ENCODE data around the gene PMCH. TPM values are rescaled to one million over a fixed set of nuclear protein-coding genes. Genes with fewer than 3 reads are reported as not detected.
A peak's percentile ranks its signal among the peaks of the same experiment; 100 is the strongest.
"Not testable (repeated sequence)": the region's sequence is repeated elsewhere in the genome, so short reads cannot be mapped to it uniquely, and the experiment has no call there.

PMCH gene, protein sequence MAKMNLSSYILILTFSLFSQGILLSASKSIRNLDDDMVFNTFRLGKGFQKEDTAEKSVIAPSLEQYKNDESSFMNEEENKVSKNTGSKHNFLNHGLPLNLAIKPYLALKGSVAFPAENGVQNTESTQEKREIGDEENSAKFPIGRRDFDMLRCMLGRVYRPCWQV
- total RNA-seq = under 1 TPM in 1 of 2 donors, not detected in 1; 0.35 TPM

DNA sequence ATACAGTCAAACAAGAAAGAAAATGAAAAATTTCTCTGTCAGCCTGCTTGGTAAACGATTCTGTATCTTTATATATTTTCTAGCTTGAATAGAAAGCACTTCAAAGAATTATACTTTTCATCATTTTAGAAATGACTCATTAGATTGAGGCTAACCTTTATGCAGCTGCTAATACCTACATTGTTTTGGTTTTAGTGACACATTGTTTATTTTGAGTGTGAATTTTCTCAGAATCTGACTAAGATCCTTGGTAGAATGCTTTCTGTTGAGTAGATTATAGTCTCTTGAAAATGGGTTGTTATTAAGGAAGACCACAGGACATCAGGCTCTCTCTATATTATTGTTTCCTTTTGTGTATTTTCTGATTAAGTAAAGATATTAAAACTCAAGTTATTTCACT, at the start of gene PMCH:
PMCH (minus strand) TSS at position 45 of the 400 bp plus-strand sequence. CDS start 63 bp downstream, outside the sequence.
- no peak within 1 kb of the TSS for H3K27ac Mint-ChIP-seq
- H3K9me3 Mint-ChIP-seq = no peaks in the 10 kb centered on the region
- ATAC-seq (peak; percentile 54 to 97), DNase-seq (ENCODE audit: low spot score in 2 of 2) (no peak)
- peaks cover 0 to 5% of the 10 kb centered on the region in 2 donors for H3K36me3 Mint-ChIP-seq

DNA sequence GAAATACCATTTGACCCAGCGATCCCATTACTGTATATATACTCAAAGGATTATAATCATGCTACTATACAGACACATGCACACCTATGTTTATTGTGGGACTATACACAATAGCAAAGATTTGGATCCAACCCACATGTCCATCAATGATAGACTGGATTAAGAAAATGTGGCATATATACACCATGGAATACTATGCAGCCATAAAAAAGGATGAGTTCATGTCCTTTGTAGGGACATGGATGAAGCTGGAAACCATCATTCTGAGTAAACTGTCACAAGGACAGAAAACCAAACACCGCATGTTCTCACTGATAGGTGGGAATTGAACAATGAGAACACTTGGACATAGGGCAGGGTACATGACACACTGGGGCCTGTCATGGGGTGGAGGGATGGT, 43.2 kb upstream of the PMCH start:
- H3K27ac Mint-ChIP-seq; ATAC-seq; H3K36me3 Mint-ChIP-seq; DNase-seq (ENCODE audit: low spot score in 2 of 2): not testable (repeated sequence)
- H3K9me3 Mint-ChIP-seq = peaks cover 9 to 13% of the 10 kb centered on the region in 2 donors

DNA sequence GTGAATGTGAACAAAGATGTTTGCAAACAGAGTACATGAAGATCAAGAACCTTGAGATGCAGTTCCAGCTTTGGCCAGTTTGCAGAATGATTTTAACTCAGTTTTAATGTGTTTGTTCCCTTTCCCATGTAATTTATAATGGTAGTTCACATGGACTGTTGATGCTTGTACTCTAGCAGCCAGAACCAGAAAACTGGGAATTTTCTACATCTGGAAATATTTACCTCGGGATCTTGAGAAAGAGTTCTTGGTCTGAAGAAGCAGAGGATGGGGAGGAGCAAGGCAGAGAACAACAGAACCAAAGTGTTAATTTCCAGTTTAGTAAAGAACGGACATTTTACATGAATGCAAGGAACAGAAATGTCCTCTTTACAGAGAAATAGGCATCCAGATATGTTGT, 37.0 kb upstream of the PMCH start:
- Mint-ChIP-seq H3K27ac (no peak overlapping the region), H3K36me3 (peaks cover 4 to 6% of the 10 kb centered on the region in 2 donors), H3K9me3 (peaks cover 5 to 7% of the 10 kb centered on the region in 2 donors)
- DNase-seq (ENCODE audit: low spot score in 2 of 2) (no peak), ATAC-seq (no peak)

DNA sequence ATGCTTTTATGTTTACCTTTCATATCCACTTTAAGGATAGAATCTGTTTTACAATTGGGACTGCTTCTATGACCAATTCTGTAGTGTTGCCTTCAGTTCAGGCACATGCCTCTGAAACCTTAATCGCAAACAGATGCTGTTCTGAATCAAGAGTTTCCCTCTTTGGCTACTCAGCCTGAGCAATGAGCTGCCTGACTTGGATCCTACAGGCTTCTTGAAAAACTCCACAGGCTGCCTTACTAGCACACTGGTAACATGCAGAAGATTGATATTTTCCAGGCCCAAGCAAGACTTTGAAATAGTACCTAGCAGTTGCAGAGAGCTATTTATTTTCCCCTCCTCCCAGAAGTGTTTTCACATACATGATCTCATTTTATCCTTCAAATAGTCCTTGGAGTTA, 34.8 kb upstream of the PMCH start:
- ATAC-seq = no peak
- Mint-ChIP-seq H3K27ac (no peak overlapping the region), H3K9me3 (peaks cover under 1% of the 10 kb centered on the region in 2 donors), H3K36me3 (peaks cover 0 to 1% of the 10 kb centered on the region in 2 donors)
- DNase-seq (ENCODE audit: low spot score in 2 of 2) = no peak

DNA sequence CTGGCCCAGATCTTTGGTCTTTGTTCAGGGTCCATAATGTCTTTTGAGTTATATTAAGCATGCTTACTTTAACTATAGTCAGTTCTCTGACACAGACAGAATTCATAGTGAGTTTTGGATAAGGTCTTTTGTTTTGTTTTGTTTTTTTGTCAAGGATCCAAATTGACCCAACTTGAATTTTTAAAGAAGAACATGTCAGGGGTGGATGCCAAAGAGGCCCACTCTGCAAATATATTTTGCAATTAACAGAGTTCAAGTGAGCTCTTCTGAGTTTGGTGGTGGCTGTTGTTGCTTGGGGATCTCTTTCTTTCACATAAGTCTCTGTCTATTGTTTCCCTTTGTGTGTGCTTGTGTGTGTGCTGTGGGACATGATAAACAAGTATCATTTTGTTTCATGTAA, 34.4 kb upstream of the PMCH start:
- no peaks in the 10 kb centered on the region for H3K9me3 Mint-ChIP-seq
- DNase-seq (ENCODE audit: low spot score in 2 of 2) (no peak), ATAC-seq (no peak)
- H3K27ac Mint-ChIP-seq = no peak overlapping the region
- H3K36me3 Mint-ChIP-seq = no peaks in the 10 kb centered on the region

DNA sequence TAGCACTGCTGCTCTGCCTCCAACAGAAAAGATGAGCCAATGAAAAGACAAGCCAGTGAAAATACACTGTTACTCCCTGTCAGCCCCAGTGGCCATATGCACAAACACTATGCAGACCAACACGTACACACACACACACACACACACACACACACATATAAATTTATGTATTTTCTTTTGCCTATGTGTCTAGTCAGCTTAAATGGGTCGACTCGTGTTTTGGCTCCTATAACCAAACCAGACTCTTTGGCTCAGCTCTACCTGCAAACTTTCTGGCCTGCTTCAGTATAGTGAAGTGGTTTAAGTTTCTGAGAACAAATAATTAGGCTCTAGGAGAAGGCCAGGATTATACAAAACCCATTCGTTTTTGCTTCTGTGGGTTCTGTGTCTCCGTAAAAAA, 30.3 kb upstream of the PMCH start:
- no peaks in the 10 kb centered on the region for H3K36me3 Mint-ChIP-seq
- no peak overlapping the region for H3K27ac Mint-ChIP-seq
- H3K9me3 Mint-ChIP-seq = no peaks in the 10 kb centered on the region
- no peak for ATAC-seq
- DNase-seq (ENCODE audit: low spot score in 2 of 2) = no peak

DNA sequence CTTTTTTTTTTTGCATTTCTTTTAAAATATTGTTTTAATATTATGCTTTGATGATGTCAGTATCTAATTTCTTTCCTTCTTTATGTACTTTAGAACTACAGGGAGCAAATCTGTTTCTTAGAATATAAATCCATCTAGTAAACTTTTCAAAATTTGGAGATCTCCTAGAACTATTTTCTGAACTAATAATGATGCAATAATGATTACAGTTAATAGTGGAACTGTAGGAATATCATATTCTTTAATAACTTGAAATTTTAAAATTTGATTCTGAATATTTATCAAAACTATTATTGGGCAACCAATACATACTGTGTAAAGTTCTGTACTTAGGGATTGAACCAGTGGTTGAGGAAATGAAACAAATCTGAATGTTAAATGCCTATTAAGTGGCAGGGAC, 23.1 kb upstream of the PMCH start:
- no peaks in the 10 kb centered on the region for H3K9me3 Mint-ChIP-seq
- no peaks in the 10 kb centered on the region for H3K36me3 Mint-ChIP-seq
- ATAC-seq = no peak
- no peak for DNase-seq (ENCODE audit: low spot score in 2 of 2)
- no peak overlapping the region for H3K27ac Mint-ChIP-seq

DNA sequence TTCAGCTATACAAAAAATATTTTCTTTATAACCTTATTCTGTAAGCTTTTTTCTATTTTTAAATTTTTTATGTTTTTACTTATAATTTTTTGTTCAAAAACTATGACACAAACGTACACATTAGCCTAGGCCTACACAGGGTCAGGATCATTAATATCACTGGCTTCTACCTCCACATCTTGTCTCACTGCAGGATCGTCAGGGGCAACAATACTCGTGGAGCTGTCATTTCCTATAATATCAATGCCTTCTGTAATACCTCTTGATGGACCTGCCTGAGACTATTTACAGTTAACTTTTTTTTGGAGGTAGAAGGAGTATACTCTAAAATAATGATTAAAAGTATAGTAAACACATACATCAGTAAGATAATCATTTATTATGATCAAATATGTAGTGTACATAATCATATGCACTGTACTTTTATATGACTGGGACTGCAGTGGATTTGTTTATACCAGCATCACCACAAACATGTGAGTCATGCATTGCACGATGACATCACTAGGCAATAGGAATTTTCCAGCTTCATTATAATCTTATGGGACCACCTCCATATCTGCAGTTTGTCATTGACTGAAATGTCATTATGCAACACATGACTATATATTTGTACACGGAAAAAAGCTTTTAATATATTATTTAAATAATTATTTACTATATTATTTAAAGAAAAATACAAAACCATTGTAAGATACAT, 18.5 kb upstream of the PMCH start:
- no peak for DNase-seq (ENCODE audit: low spot score in 2 of 2)
- Mint-ChIP-seq H3K27ac (no peak overlapping the region), H3K9me3 (peaks cover 0 to 5% of the 10 kb centered on the region in 2 donors), H3K36me3 (no peaks in the 10 kb centered on the region)
- ATAC-seq = no peak

DNA sequence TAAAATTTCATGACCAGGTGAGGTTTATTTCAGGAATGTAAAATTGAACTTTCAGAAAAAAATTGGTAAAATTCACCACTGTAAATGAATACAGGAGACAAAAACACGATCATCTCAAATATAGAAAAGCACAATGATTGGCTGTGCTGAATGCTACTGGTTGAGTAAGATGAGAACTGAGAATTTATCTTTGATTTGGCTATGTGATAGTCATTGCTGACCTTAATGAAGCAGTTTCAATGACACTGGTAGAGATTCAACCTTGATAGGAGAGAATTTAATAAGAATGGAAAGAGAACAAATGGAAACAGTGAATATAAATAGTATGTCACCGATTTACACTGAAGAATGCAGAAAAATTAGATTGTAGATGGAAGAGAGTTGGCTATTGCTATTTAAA, 6.4 kb upstream of the PMCH start:
- DNase-seq (ENCODE audit: low spot score in 2 of 2) (no peak), ATAC-seq (peak in 1 of 2 donors; percentile 79)
- H3K9me3 Mint-ChIP-seq = peaks cover 28 to 36% of the 10 kb centered on the region in 2 donors
- peak overlapping the region in 1 of 2 donors; percentile 83 for H3K27ac Mint-ChIP-seq
- peaks cover 31 to 54% of the 10 kb centered on the region in 2 donors for H3K36me3 Mint-ChIP-seq

DNA sequence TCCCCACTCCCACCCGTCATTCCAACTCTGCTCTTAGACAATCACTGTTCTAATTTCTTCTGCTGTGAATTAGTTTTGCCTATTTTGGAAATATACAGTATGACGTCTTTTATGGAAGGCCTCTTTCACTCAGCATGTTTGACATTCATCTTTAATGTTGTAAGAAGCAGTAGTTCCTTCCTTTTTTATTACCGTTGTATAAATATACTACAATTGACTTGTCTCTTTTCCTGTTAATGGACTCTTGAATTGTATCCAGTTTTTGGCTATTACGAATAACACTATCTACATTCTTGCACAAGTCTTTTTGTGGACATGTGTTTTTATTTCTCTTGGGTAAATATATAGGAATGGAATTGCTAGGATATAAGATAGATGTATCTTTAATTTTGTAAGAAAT, 4.9 kb upstream of the PMCH start:
- Mint-ChIP-seq H3K9me3 (peaks cover 14 to 24% of the 10 kb centered on the region in 2 donors), H3K36me3 (peaks cover 18 to 39% of the 10 kb centered on the region in 2 donors), H3K27ac (no peak overlapping the region)
- no peak for DNase-seq (ENCODE audit: low spot score in 2 of 2)
- no peak for ATAC-seq

DNA sequence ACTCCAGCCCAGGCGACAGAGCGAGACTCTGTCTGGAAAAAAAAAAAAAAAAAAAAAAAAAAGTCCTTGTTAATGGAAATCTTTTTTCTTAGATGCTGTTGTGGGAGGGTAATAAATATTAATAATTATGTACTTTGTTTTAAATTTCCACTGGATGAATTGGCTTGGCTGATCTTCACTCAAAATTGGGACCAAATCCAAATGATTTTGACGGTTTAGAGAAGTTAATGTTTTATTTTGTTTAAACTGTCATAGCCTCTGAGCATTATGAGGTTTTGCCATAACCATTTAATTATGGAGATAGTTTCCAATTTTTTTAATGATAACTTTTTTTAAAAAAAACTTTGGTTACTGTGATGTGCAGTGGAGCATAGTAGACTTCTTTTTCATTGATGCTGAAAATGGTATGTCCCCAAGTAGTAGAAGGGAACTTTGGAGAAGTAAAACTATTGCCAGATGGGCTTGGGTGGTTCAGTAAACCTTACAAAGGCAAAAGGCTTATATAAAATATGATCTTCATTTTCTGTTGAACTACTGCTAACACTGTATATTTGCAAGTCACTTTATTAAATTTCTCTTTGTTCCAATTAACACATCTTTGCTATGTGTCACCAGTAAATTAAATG, 3.9 kb upstream of the PMCH start:
- Mint-ChIP-seq H3K9me3 (peaks cover 10 to 17% of the 10 kb centered on the region in 2 donors), H3K36me3 (peaks cover 13 to 29% of the 10 kb centered on the region in 2 donors), H3K27ac (no peak overlapping the region)
- ATAC-seq (no peak), DNase-seq (ENCODE audit: low spot score in 2 of 2) (no peak)

DNA sequence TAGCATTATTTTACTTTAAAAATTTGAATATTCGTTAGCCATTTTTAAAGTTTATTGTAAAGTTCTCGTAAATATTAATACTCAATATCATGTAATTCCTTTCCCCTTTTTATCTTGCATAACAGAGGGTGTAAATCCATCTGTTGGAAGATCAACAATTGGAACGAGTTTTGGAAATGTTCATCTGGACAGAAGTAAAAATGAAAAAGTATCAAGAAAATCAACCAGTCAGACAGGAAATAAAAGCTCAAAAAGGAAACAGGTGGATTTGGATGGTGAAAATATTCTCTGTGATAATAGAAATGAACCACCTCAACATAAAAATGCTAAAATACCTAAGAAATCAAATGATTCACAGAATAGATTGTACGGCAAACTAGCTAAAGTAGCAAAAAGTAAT, 1.8 kb downstream of the PMCH start:
- H3K36me3 Mint-ChIP-seq = peaks cover 0 to 5% of the 10 kb centered on the region in 2 donors
- no peak overlapping the region for H3K27ac Mint-ChIP-seq
- no peaks in the 10 kb centered on the region for H3K9me3 Mint-ChIP-seq
- DNase-seq (ENCODE audit: low spot score in 2 of 2) (no peak), ATAC-seq (no peak)

DNA sequence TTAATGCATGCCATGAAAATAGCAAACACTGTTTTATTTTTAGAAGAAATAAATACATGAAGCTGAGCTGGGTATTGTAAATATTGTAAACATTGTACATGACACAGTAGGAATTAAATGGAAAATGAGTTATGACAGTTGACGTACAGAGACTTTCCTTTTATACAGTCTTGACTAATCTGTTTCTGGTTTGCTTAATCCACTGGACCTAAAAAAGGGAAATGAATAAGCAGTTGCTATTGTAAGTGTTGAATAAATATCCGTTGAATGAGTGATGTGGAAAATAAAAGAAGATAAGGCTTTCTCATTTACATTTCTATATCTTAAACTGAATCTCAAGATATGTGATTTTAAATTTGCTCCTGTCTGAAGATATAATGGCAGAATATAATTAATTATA, 15.0 kb downstream of the PMCH start:
- Mint-ChIP-seq H3K36me3 (peaks cover 0 to 4% of the 10 kb centered on the region in 2 donors), H3K27ac (no peak overlapping the region), H3K9me3 (no peaks in the 10 kb centered on the region)
- ATAC-seq = peak in 1 of 2 donors; percentile 51
- DNase-seq (ENCODE audit: low spot score in 2 of 2) = no peak

DNA sequence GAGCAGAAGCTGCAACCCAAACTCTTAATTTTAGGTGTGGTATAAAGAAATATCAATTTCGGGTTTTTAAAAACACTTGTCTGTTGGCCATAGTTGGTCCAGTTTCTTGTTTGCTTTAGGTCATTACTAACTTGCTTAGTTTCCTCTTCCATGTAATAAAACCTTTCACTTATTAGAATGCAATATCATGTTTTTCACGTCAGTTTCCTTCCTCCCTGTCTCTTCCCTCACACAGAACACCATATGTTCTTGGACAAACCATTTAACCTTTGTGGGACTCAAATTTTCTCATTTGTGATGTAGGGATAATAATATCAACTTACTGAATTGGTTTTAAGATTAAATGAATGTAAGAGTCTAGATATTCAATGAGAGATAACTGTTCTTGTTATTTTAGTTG, 22.9 kb downstream of the PMCH start:
- ATAC-seq (no peak), DNase-seq (ENCODE audit: low spot score in 2 of 2) (no peak)
- Mint-ChIP-seq H3K36me3 (peaks cover 0 to 6% of the 10 kb centered on the region in 2 donors), H3K27ac (no peak overlapping the region), H3K9me3 (no peaks in the 10 kb centered on the region)

DNA sequence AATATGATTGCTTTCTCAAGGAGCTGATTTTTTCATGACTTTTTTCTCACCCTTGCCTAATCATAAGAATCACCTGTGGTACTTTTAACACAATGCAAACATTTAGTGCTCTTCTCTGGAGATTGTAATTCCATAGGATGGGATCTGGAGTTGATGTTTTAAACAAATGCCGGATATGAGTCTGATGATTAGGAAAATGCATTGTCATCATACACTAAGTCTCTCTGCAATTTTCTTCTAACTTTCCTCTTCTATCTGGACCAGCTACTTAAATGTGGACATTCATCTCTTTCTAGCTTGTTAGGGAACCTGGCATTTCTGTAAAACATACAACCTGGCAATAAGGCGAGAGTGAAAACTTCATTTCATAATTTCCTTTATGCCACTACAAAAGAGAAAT, 23.5 kb downstream of the PMCH start:
- Mint-ChIP-seq H3K27ac (no peak overlapping the region), H3K36me3 (peaks cover 0 to 7% of the 10 kb centered on the region in 2 donors), H3K9me3 (no peaks in the 10 kb centered on the region)
- ATAC-seq (no peak), DNase-seq (ENCODE audit: low spot score in 2 of 2) (no peak)

DNA sequence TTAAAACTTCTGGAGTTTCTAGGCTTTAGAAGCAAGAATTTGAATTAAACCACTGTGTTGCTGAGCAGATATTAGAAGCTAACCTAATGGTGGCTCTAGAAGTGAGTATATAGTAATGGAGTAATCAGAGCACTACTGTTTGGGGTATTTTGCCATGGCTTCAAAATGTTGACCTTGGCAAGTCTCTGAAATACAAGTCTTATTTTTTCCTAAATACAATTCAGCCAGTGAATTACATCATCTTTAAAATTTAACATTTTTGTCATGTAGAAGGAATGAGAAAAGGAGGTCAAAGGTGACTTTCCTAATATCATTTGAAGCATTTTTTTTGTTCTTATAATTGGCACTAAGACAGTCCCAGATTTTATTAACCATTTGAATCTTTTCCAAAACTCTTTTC, 25.2 kb downstream of the PMCH start:
- peaks cover 0 to 12% of the 10 kb centered on the region in 2 donors for H3K36me3 Mint-ChIP-seq
- no peak overlapping the region for H3K27ac Mint-ChIP-seq
- DNase-seq (ENCODE audit: low spot score in 2 of 2) (no peak), ATAC-seq (no peak)
- no peaks in the 10 kb centered on the region for H3K9me3 Mint-ChIP-seq

DNA sequence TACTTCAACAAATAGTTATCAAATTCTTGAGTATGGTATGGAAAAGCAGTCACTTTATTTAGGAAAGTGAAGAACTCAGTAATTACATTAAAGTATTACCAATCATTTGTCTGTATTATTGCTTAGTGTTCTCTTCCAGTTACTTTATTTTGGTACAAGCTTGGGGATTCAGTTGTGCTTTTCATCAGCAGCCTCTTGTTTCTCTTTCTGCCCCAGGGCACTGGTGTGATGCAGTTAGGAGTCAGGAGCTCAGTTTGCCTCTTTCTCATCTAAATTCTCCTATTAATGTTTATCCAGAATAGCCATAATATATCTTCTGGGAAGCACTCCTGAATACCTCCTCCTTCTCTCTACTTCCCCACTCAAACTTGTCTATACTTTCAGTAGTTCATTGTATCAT, 25.7 kb downstream of the PMCH start:
- H3K36me3 Mint-ChIP-seq = peaks cover 0 to 12% of the 10 kb centered on the region in 2 donors
- ATAC-seq = no peak
- H3K9me3 Mint-ChIP-seq = no peaks in the 10 kb centered on the region
- no peak overlapping the region for H3K27ac Mint-ChIP-seq
- DNase-seq (ENCODE audit: low spot score in 2 of 2) = no peak
